ENCODE results near the gene LY9. TPM values are rescaled to one million over a fixed set of nuclear protein-coding genes. Genes with fewer than 3 reads are reported as not detected.

Gene LY9
- total and polyA plus RNA-seq, 9 donors, result 0.15 to 2.9 (median 0.45) TPM; not detected in 2

DNA sequence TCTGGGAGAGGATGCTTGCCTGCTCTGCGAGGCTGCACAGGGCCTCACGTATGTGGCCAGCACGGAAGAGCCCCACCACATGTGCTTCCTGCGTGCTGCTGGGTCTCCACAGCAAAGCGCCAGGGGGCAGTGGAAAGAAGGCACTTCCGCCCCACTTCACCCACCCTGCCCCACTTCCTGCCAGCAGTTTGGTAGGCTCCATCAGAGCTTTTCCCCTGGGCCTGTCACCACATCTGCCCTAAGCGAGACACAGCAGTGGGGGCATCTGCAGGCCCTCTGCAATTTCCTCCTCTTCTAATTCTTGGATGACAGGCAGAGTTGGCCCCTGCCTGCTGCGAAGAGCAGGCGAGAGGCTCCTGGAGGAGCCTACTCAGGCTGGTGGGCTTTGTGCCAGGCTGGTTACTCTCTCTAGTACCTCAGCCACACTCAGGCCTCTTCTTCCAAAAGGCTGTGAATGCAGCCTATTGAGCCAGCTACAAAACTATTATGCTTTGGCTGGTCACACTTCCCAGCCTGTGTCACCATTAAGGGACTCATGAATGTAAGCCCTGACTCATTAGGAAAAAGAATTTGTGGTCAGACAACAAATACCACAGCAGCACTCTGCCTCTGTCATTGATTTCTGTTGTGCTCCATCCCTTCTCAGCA, 41.7 kb downstream of the LY9 start:
- Histone ChIP-seq H3K4me1 (ENCODE audit: insufficient read depth) (peaks cover 4% of the 10 kb centered on the region), H3K27ac (no peak overlapping the region), H3K36me3 (no peaks in the 10 kb centered on the region), H3K4me3 (no peak overlapping the region), H3K9me3 (no peaks in the 10 kb centered on the region), H3K27me3 (no peaks in the 10 kb centered on the region)
- TF ChIP-seq POLR2A (IDR thresholded peaks at IDR 0.05), result no peak
- DNase-seq, result peak in 4 of 5 donors; percentile 23 to 64 (median 30)
- WGBS, 3 donors, result 81 to 93% (median 84%) methylated on average over 9 of the region's 9 CpGs
- intact Hi-C loops (cut with DNase I), result loop anchor here in 2 of 4 donors (5.0 to 10.0 kb wide), 2 partner anchors 115 to 257 kb away; partner anchors contain the start of genes ITLN2 (in 1 of the 2) and KLHDC9 (in 1 of the 2)

GRCh38 chr1:160838888-160839287, 42.9 kb downstream of the LY9 start:
- TF ChIP-seq, protein P1, sequence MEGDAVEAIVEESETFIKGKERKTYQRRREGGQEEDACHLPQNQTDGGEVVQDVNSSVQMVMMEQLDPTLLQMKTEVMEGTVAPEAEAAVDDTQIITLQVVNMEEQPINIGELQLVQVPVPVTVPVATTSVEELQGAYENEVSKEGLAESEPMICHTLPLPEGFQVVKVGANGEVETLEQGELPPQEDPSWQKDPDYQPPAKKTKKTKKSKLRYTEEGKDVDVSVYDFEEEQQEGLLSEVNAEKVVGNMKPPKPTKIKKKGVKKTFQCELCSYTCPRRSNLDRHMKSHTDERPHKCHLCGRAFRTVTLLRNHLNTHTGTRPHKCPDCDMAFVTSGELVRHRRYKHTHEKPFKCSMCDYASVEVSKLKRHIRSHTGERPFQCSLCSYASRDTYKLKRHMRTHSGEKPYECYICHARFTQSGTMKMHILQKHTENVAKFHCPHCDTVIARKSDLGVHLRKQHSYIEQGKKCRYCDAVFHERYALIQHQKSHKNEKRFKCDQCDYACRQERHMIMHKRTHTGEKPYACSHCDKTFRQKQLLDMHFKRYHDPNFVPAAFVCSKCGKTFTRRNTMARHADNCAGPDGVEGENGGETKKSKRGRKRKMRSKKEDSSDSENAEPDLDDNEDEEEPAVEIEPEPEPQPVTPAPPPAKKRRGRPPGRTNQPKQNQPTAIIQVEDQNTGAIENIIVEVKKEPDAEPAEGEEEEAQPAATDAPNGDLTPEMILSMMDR (IDR thresholded peaks at IDR 0.05), result no peak
- TF ChIP-seq POLR2A (IDR thresholded peaks at IDR 0.05) (no peak), EP300 (IDR thresholded peaks at IDR 0.05) (no peak)
- Histone ChIP-seq H3K27ac (no peak overlapping the region), H3K27me3 (no peaks in the 10 kb centered on the region), H3K9me3 (no peaks in the 10 kb centered on the region), H3K4me3 (no peak overlapping the region), H3K36me3 (no peaks in the 10 kb centered on the region), H3K4me1 (ENCODE audit: insufficient read depth) (peaks cover 4% of the 10 kb centered on the region)
- intact Hi-C loops (cut with DNase I), result loop anchor here in 2 of 4 donors (5.0 to 10.0 kb wide), 2 partner anchors 113 to 256 kb away; partner anchors contain the start of genes ITLN2 (in 1 of the 2) and KLHDC9 (in 1 of the 2)
- 65 to 77% (median 66%) methylated on average over 7 of the region's 7 CpGs for WGBS, 3 donors
- no peak for DNase-seq

GRCh38 chr1:160839746-160840145, 43.8 kb downstream of the LY9 start:
- 88 to 95% (median 93%) methylated on average over 2 of the region's 2 CpGs for WGBS, 3 donors
- Histone ChIP-seq H3K4me1 (ENCODE audit: insufficient read depth) (peaks cover 4% of the 10 kb centered on the region), H3K9me3 (no peaks in the 10 kb centered on the region), H3K36me3 (no peaks in the 10 kb centered on the region), H3K4me3 (no peak overlapping the region), H3K27me3 (no peaks in the 10 kb centered on the region), H3K27ac (no peak overlapping the region)
- TF ChIP-seq EP300 (IDR thresholded peaks at IDR 0.05) (no peak), POLR2A (IDR thresholded peaks at IDR 0.05) (no peak)
- TF ChIP-seq, protein P1 (IDR thresholded peaks at IDR 0.05), result no peak
- DNase-seq, result no peak
- intact Hi-C loops (cut with DNase I), result loop anchor here in 2 of 4 donors (5.0 to 10.0 kb wide), 2 partner anchors 113 to 255 kb away; partner anchors contain the start of genes ITLN2 (in 1 of the 2) and KLHDC9 (in 1 of the 2)

DNA sequence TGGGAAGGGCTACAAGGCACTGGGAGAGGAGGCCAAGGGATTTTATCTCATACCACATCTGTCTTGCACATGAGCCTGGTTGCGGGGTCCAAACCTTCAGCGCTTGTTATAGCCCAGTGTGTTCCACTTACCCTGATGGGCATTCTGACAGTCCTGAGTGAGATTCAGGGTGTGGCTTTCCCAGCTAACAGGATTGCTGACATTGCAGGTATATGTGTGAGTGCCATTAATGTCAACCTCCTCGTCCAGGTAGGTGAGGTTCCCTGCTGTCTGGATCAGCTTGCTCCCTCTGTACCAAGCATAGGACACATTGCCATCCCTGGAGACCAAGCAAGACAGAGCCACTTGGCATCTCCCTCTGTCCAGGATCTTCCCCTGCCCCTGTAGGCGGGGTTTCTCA, 45.1 kb downstream of the LY9 start:
- H3K9me3 ChIP-seq, result no peaks in the 10 kb centered on the region
- DNase-seq, result no peak
- TF ChIP-seq EP300 (IDR thresholded peaks at IDR 0.05) (no peak), POLR2A (IDR thresholded peaks at IDR 0.05) (no peak)
- TF ChIP-seq, protein P1 (IDR thresholded peaks at IDR 0.05), result no peak
- WGBS, 3 donors, result 94 to 95% (median 94%) methylated on average over 4 of the region's 4 CpGs
- peaks cover 4% of the 10 kb centered on the region for H3K4me1 ChIP-seq (ENCODE audit: insufficient read depth)
- H3K4me3 ChIP-seq, result no peak overlapping the region
- intact Hi-C loops (cut with DNase I), result no loop called here
- no peaks in the 10 kb centered on the region for H3K36me3 ChIP-seq
- H3K27me3 ChIP-seq, result no peaks in the 10 kb centered on the region
- no peak overlapping the region for H3K27ac ChIP-seq

Data from ovary (tissue), 9 donors.